IMR-90 (cell line): ENCODE data around the gene PHC3. TPM values are rescaled to one million over a fixed set of nuclear protein-coding genes. Genes with fewer than 3 reads are reported as not detected.

ENCODE experiments used
- ATAC-seq: fragments of 200-7000 bp; cut with Tn5 transposase; 2 replicates; pipeline ENCODE4 v1.9.1; 2020; ENCODE audit warnings: low read depth, mild to moderate bottlenecking, moderate library complexity
- BruUV-seq: library from RNA; stranded (reverse); fragments of 400-500 nt; replicated peaks from 2 replicates; lab custom pipeline; 2021; lab: Mats Ljungman, UMichigan
- CTCF ChIA-PET: fragments of 300-600 bp; formaldehyde crosslinking; extraction: SDS; loops from one replicate; lab custom pipeline; 2021; ENCODE audit warnings: antibody characterized with exemption; lab: Yijun Ruan, JAX
- POLR2A ChIA-PET: fragments of 300-600 bp; sonication (Branson Sonifier 250); formaldehyde crosslinking; loops from one replicate; lab custom pipeline; 2022; ENCODE audit warnings: antibody characterized with exemption; ENCODE audit not compliant: unreplicated experiment; lab: Charles Lee
- DNase-seq: peaks from one replicate; pipeline ENCODE4 v3.0.0; 2013
- H2AFZ ChIP-seq: replicated peaks from 2 replicates; pipeline ENCODE3; 2013; ENCODE audit warnings: low read length, mild to moderate bottlenecking; ENCODE audit not compliant: poor library complexity
- H2AK5ac ChIP-seq: 2 replicates; pipeline ENCODE4 v1.6.1; 2013; ENCODE audit warnings: low read depth, low read length, inconsistent platforms
- H2AK9ac ChIP-seq: replicated peaks from 2 replicates; pipeline ENCODE3; 2013; ENCODE audit warnings: mild to moderate bottlenecking, low read depth, low read length, moderate library complexity; ENCODE audit not compliant: poor library complexity
- H2BK120ac ChIP-seq: 2 replicates; pipeline ENCODE4 v1.6.1; 2013; ENCODE audit warnings: low read depth, low read length, inconsistent platforms
- H2BK15ac ChIP-seq: 3 replicates; pipeline ENCODE4 v1.6.1; 2013; ENCODE audit warnings: low read depth, low read length, inconsistent platforms
- H2BK20ac ChIP-seq: 2 replicates; pipeline ENCODE4 v1.6.1; 2013; ENCODE audit warnings: low read depth, mild to moderate bottlenecking, inconsistent platforms, low read length, moderate library complexity
- H2BK5ac ChIP-seq: 2 replicates; pipeline ENCODE4 v1.6.1; 2013; ENCODE audit warnings: mild to moderate bottlenecking, low read depth, low read length, inconsistent platforms; ENCODE audit not compliant: poor library complexity, severe bottlenecking
- H3K14ac ChIP-seq: replicated peaks from 2 replicates; pipeline ENCODE4 v1.6.1; 2013; ENCODE audit warnings: low read depth, low read length, inconsistent platforms
- H3K18ac ChIP-seq: 2 replicates; pipeline ENCODE4 v1.6.1; 2013; ENCODE audit warnings: low read depth, low read length, control low read depth
- H3K23ac ChIP-seq: 2 replicates; pipeline ENCODE4 v1.6.1; 2013; ENCODE audit warnings: low read depth, low read length, inconsistent platforms
- H3K27ac ChIP-seq: 2 replicates; pipeline ENCODE4 v1.5.1; 2013; ENCODE audit warnings: mild to moderate bottlenecking, control low read depth, low read length; ENCODE audit not compliant: insufficient read depth
- H3K27me3 ChIP-seq: 2 replicates; pipeline ENCODE4 v1.6.1; 2013; ENCODE audit warnings: low read length; ENCODE audit not compliant: control insufficient read depth, insufficient read depth
- H3K36me3 ChIP-seq: 2 replicates; pipeline ENCODE4 v1.6.1; 2013; ENCODE audit warnings: low read length, mixed read lengths; ENCODE audit not compliant: control insufficient read depth, insufficient read depth
- H3K4ac ChIP-seq: 2 replicates; pipeline ENCODE4 v1.6.1; 2013; ENCODE audit warnings: low read depth, low read length, inconsistent platforms
- H3K4me1 ChIP-seq: 2 replicates; pipeline ENCODE4 v1.6.1; 2013; ENCODE audit warnings: low read length, mixed read lengths; ENCODE audit not compliant: control insufficient read depth, insufficient read depth
- H3K4me2 ChIP-seq: 2 replicates; pipeline ENCODE4 v1.6.1; 2013; ENCODE audit warnings: low read depth, mild to moderate bottlenecking, control low read depth, low read length, moderate library complexity
- H3K4me3 ChIP-seq: 2 replicates; pipeline ENCODE4 v1.5.1; 2013; ENCODE audit warnings: low read depth, mild to moderate bottlenecking, control low read depth, low read length, moderate library complexity; ENCODE audit not compliant: insufficient read depth
- H3K56ac ChIP-seq: 2 replicates; pipeline ENCODE4 v1.6.1; 2013; ENCODE audit warnings: low read length, inconsistent platforms; ENCODE audit not compliant: insufficient read depth; ENCODE audit errors: extremely low read depth
- H3K79me1 ChIP-seq, 2 experiments: 2 replicates each; pipeline ENCODE4 v1.6.1; 2013; ENCODE audit warnings: low read length in 2 of 2, inconsistent platforms in 1 of 2, low read depth in 1 of 2
- H3K9ac ChIP-seq: 2 replicates; pipeline ENCODE4 v1.6.1; 2013; ENCODE audit warnings: low read depth, low read length, control low read depth
- H3K9me1 ChIP-seq: 2 replicates; pipeline ENCODE4 v1.6.1; 2013; ENCODE audit warnings: low read length, inconsistent platforms; ENCODE audit not compliant: insufficient read depth
- H3K9me3 ChIP-seq: 2 replicates; pipeline ENCODE4 v1.6.1; 2013; ENCODE audit warnings: low read length; ENCODE audit not compliant: control insufficient read depth, insufficient read depth
- H4K20me1 ChIP-seq: 2 replicates; pipeline ENCODE4 v1.6.1; 2013; ENCODE audit warnings: low read length, inconsistent platforms; ENCODE audit not compliant: insufficient read depth
- H4K5ac ChIP-seq: 2 replicates; pipeline ENCODE4 v1.6.1; 2013; ENCODE audit warnings: mild to moderate bottlenecking, low read depth, low read length, control low read depth
- H4K8ac ChIP-seq, 2 experiments: 2 replicates each; pipeline ENCODE4 v1.6.1; 2013; ENCODE audit warnings: low read depth in 2 of 2, low read length in 2 of 2, control low read depth in 1 of 2, inconsistent platforms in 1 of 2
- H4K91ac ChIP-seq: 2 replicates; pipeline ENCODE4 v1.6.1; 2013; ENCODE audit warnings: low read depth, low read length, inconsistent platforms; ENCODE audit not compliant: insufficient read depth
- CEBPB ChIP-seq: IDR thresholded peaks from 2 replicates; pipeline ENCODE4 v1.6.1; 2012; ENCODE audit warnings: low read depth, low read length, improper control_type of control experiment
- CTCF ChIP-seq: conservative IDR thresholded peaks from 2 replicates; pipeline ENCODE4 v1.5.1; 2012; ENCODE audit warnings: mild to moderate bottlenecking, low read depth, low read length, improper control_type of control experiment
- FOS ChIP-seq: fragments of 150-350 bp; IDR thresholded peaks from 2 replicates; pipeline ENCODE4 v1.6.1; 2016; ENCODE audit warnings: low read depth, low read length
- RAD21 ChIP-seq: IDR thresholded peaks from 2 replicates; pipeline ENCODE4 v1.6.1; 2012; ENCODE audit warnings: low read length, improper control_type of control experiment
- dilution Hi-C: fragments of 300-500 bp; cut with HindIII; formaldehyde crosslinking; loops from one replicate; pipeline ENCODE4 v1.14.3; 2018; ENCODE audit warnings: low sequenced_read_pairs; ENCODE audit not compliant: unreplicated experiment
- in situ Hi-C: fragments of 300-500 bp; cut with MboI; formaldehyde crosslinking; loops from 3 replicates; pipeline ENCODE4 v1.14.3; 2019; ENCODE audit warnings: low sequenced_read_pairs, inconsistent platforms, mixed read lengths
- intact Hi-C: fragments of 100-400 bp; cut with micrococcal nuclease; formaldehyde crosslinking; loops from 2 replicates; pipeline ENCODE4 v1.10.0; 2022
- polyA plus RNA-seq, 3 experiments: library from polyadenylated mRNA; depleted of rRNA; stranded (reverse); fragments of >200 nt; gene quantifications; 2 replicates each; pipeline ENCODE4 v1.2.3, GENCODE V29; 2012; ENCODE audit warnings: low replicate concordance in 1 of 3
- total RNA-seq: library from RNA; depleted of rRNA; stranded (reverse); fragments of >200 nt; gene quantifications from 2 replicates; pipeline ENCODE4 v1.2.3, GENCODE V29; 2012

The PHC3 gene
- total and polyA plus RNA-seq, 2 of the 4 experiments (the other 2 are of a cell fraction) = 18.3 to 26.3 TPM

GRCh38 chr3:170130532-170130931 is 51.0 kb downstream of the PHC3 start:
- Histone ChIP-seq H4K20me1 (no peaks in the 10 kb centered on the region), H3K4ac (no peak overlapping the region), H4K5ac (no peak overlapping the region; the same call in 1 of the 2 replicates), H4K8ac (0 out of 4 replicates have a peak overlapping the region, but pooled peaks of 1 of the 2 experiments have one; percentile 42), H3K14ac (no peak overlapping the region), H3K9me3 (peaks cover 3% of the 10 kb centered on the region), H2BK20ac (no peak overlapping the region), H3K4me3 (no peak overlapping the region), H2AK9ac (no peak overlapping the region), H3K56ac (no peak overlapping the region), H4K91ac (no peak overlapping the region; the same call in 1 of the 2 replicates), H3K9ac (no peak overlapping the region), H3K18ac (no peak overlapping the region; the same call in 1 of the 2 replicates), H3K27me3 (no peaks in the 10 kb centered on the region), H3K79me1 (peaks cover 21 to 35% of the 10 kb centered on the region in 2 experiments), H3K23ac (no peak overlapping the region), H3K36me3 (peaks cover 28% of the 10 kb centered on the region), H3K4me2 (no peak overlapping the region), H2BK120ac (no peak overlapping the region), H2AFZ (no peak overlapping the region), H2BK15ac (no peak overlapping the region), H2BK5ac (no peak overlapping the region), H3K4me1 (peaks cover 2% of the 10 kb centered on the region), H3K27ac (peak overlapping the region; percentile 49; the same call in 1 of the 2 replicates), H2AK5ac (no peak overlapping the region), H3K9me1 (0 out of 2 replicates have a peak, but pooled peaks cover 6% of the 10 kb centered on the region)
- in situ Hi-C loops (no loop called here), intact Hi-C loops (no loop called here), dilution Hi-C loops (no loop called here)
- TF ChIP-seq FOS (no peak), RAD21 (no peak), CEBPB (0 out of 2 replicates have a peak, but pooled peaks have one; percentile 2), CTCF (no peak)
- no TSS peak for BruUV-seq
- POLR2A ChIA-PET = no interaction called here
- no peak for ATAC-seq
- DNase-seq = no peak
- CTCF ChIA-PET = no interaction called here
